ENCODE data around the gene SH3BGRL2. TPM values are rescaled to one million over a fixed set of nuclear protein-coding genes. Genes with fewer than 3 reads are reported as not detected.

The SH3BGRL2 gene
- total RNA-seq, 2 donors from 2014 or later: 95.4 to 145 TPM

- Histone ChIP-seq H3K4me3 (no peak overlapping the region), H3K9me3 (no peaks in the 10 kb centered on the region), H3K36me3 (no peaks in the 10 kb centered on the region), H3K27me3 (no peaks in the 10 kb centered on the region), H3K4me1 (no peaks in the 10 kb centered on the region), H3K9ac (ENCODE audit: low read depth in 2 of 2, low read length in 2 of 2) (no peak overlapping the region), H3K27ac (peak overlapping the region; percentile 20)
- DNase-seq: peak; percentile 34
- TF ChIP-seq CTCF (IDR thresholded peaks at IDR 0.05): no peak
- intact Hi-C loops (cut with DNase I): no loop called here
These were observed 55.7 kb downstream of the SH3BGRL2 start for GRCh38 chr6:79686707-79687309.

DNA sequence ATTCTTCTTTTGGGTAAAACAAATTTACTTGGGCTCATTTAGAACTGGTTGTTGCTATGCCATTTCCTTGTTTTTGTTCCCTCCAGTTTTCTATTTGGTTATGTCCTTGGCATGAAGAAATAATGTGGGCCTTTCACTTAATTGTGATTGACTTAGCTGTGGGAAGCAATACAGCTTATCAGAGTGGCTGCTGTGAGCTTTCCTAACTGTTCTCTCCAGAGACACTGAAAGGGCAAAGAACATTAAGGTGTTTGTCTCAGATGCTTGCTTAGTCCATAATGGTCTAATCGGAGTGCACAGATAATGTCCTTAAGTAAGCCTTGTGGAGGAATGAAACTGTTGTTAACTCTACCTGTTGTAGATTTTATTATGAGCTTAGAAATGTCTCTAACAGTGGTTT is 56.6 kb downstream of the SH3BGRL2 start:
- intact Hi-C loops (cut with DNase I): no loop called here
- Histone ChIP-seq H3K27me3 (no peaks in the 10 kb centered on the region), H3K36me3 (no peaks in the 10 kb centered on the region), H3K9ac (ENCODE audit: low read depth in 2 of 2, low read length in 2 of 2) (no peak overlapping the region), H3K4me1 (no peaks in the 10 kb centered on the region), H3K4me3 (no peak overlapping the region), H3K27ac (no peak overlapping the region), H3K9me3 (no peaks in the 10 kb centered on the region)
- TF ChIP-seq CTCF (IDR thresholded peaks at IDR 0.05): no peak
- no peak for DNase-seq

GRCh38 chr6:79694156-79694555 is 63.0 kb downstream of the SH3BGRL2 start:
- Histone ChIP-seq H3K36me3 (no peaks in the 10 kb centered on the region), H3K9ac (ENCODE audit: low read depth in 2 of 2, low read length in 2 of 2) (no peak overlapping the region), H3K4me3 (no peak overlapping the region), H3K27ac (no peak overlapping the region), H3K27me3 (no peaks in the 10 kb centered on the region), H3K9me3 (no peaks in the 10 kb centered on the region), H3K4me1 (no peaks in the 10 kb centered on the region)
- no peak for DNase-seq
- intact Hi-C loops (cut with DNase I): no loop called here
- TF ChIP-seq CTCF (IDR thresholded peaks at IDR 0.05): no peak

GRCh38 chr6:79694623-79695343 is 63.7 kb downstream of the SH3BGRL2 start:
- H3K27me3 ChIP-seq: no peaks in the 10 kb centered on the region
- H3K36me3 ChIP-seq: no peaks in the 10 kb centered on the region
- H3K4me1 ChIP-seq: no peaks in the 10 kb centered on the region
- DNase-seq: no peak
- H3K9me3 ChIP-seq: no peaks in the 10 kb centered on the region
- no peak overlapping the region for H3K4me3 ChIP-seq
- intact Hi-C loops (cut with DNase I): no loop called here
- no peak overlapping the region for H3K9ac ChIP-seq (ENCODE audit: low read depth in 2 of 2, low read length in 2 of 2)
- TF ChIP-seq CTCF (IDR thresholded peaks at IDR 0.05): no peak
- H3K27ac ChIP-seq: no peak overlapping the region

GRCh38 chr6:79697430-79697829 is 66.3 kb downstream of the SH3BGRL2 start:
- no peak overlapping the region for H3K9ac ChIP-seq (ENCODE audit: low read depth in 2 of 2, low read length in 2 of 2)
- no peak overlapping the region for H3K4me3 ChIP-seq
- no peaks in the 10 kb centered on the region for H3K4me1 ChIP-seq
- DNase-seq: no peak
- H3K36me3 ChIP-seq: no peaks in the 10 kb centered on the region
- no peak overlapping the region for H3K27ac ChIP-seq
- H3K27me3 ChIP-seq: no peaks in the 10 kb centered on the region
- no peak for TF ChIP-seq CTCF (IDR thresholded peaks at IDR 0.05)
- intact Hi-C loops (cut with DNase I): no loop called here
- no peaks in the 10 kb centered on the region for H3K9me3 ChIP-seq

All from colonic mucosa (tissue), 4 donors.